Fibroblast of mammary gland (primary cell): ENCODE results near the gene MXD4.

Source experiments
- DNase-seq: peaks from one replicate; pipeline ENCODE4 v3.0.0-alpha.2; 2010; ENCODE audit warnings: low read depth
- H3K4me3 ChIP-seq: 2 replicates; pipeline ENCODE4 v1.5.1; 2011; ENCODE audit warnings: low read depth, mild to moderate bottlenecking, low read length, moderate library complexity; ENCODE audit not compliant: control insufficient read depth
- CTCF ChIP-seq: conservative IDR thresholded peaks from 2 replicates; pipeline ENCODE4 v1.5.1; 2011; ENCODE audit warnings: low read depth, low read length, inconsistent platforms; ENCODE audit not compliant: control insufficient read depth, insufficient read depth

Gene MXD4

DNA sequence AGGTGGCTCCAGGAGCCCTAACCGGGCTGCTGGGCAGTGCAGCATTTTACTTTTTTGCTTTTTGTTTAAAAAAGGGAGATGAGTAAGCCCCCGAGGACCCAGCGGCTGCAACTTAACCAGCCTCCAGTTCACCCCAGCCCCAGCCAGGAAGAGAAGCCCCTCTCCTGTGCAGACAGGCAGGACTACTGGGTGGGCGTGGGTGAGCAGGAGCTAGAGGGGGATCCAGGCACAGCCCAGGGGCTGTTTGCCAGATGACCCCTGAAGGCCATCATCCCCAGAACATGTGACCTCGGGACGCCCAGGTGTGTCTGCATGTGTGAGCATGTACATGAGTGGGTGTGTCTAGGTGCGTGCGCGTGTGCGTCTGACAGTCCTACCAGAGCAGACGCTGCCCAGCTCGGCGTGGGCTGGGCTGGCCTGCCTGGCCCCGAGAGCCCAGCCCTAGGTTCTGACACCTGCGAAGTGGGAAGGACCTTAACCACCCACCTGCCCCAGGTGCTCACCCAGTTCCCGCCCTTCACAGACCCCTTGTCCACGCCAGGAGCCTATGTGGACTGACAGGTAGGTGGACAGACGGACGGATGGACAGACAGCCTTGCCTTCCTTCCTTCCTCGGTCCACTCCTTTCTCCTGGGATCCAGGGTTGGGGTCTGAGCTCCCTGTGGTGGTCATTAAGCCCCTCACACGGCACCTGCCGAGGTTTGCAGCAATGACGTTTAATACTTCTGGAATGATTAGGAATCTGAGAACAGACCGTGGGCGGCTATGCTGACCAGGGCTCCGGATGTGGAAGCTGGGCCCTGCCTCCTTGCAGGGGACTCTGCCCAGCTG lies 12.2 kb downstream of the MXD4 start:
- no peak overlapping the region for H3K4me3 ChIP-seq
- no peak for DNase-seq
- TF ChIP-seq CTCF, result no peak

DNA sequence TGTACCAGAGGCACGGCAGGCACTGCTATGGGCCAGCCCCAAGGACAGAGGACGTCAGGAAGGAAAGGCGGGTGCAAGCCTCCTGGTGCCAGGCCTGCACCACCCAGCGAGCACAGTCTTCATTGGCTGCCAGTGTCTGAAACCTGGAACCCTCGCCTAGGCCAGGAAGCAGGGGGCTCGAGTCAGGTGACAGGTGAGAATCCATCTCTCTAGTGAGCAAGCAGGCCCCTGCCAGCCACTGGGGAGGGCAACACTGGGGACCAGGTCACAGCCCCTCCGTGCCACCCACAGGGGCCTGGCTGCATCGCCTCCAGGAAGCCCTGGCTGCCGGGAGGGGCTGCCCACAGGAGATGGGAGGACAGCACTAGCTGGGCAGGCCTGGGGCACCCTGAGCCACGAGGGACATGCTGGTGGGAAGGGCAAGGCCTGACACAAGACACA lies 13.1 kb downstream of the MXD4 start:
- no peak for TF ChIP-seq CTCF
- DNase-seq, result no peak
- H3K4me3 ChIP-seq, result no peak overlapping the region

- DNase-seq, result no peak
- no peak overlapping the region for H3K4me3 ChIP-seq
- no peak for TF ChIP-seq CTCF
Measured at GRCh38 chr4:2248044-2248780, 13.7 kb downstream of the MXD4 start.

- TF ChIP-seq CTCF, result no peak
- no peak overlapping the region for H3K4me3 ChIP-seq
- DNase-seq, result no peak
Measured at GRCh38 chr4:2247128-2248043, 14.5 kb downstream of the MXD4 start.

DNA sequence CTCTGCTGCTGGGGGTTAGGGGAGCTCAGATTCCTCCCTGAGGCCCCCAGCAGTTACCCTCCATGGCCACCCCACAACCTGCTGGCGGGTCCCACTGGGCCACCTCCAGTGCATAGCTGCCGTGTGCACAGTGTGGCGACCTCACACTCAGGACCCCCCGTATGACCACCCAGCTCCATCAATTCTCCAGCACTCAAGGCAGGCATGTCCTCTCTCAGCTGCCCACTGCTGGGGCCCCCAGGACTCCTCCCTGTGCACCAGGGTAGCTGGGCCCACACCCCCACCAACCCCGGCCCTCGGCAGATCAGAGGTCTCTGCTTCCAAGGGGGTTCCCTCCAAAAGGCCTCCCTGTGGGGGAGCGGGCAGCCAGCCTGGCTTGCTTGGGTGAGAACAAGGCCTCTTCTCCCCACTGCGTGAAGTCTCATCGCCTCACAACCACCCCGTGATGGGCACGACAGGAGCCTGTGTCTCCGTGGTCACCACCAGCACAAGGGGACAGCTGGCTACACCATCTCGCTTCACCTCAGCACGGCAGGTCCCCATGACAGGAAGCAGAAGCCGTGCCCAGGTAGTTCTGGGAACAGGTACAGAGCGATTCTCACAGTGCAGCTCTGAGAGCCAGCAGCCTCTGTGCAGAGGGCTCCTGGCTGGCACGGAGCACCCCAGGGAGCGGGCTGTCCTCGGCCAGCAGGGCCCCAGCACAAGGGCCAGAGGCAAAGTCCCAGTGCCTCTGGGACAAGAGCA lies 15.4 kb downstream of the MXD4 start:
- DNase-seq, result no peak
- H3K4me3 ChIP-seq, result no peak overlapping the region
- TF ChIP-seq CTCF, result no peak
